Measurements from ENCODE around the gene FNTB.
"Not testable (repeated sequence)": the region's sequence is repeated elsewhere in the genome, so short reads cannot be mapped to it uniquely, and the experiment has no call there.

The FNTB gene

DNA sequence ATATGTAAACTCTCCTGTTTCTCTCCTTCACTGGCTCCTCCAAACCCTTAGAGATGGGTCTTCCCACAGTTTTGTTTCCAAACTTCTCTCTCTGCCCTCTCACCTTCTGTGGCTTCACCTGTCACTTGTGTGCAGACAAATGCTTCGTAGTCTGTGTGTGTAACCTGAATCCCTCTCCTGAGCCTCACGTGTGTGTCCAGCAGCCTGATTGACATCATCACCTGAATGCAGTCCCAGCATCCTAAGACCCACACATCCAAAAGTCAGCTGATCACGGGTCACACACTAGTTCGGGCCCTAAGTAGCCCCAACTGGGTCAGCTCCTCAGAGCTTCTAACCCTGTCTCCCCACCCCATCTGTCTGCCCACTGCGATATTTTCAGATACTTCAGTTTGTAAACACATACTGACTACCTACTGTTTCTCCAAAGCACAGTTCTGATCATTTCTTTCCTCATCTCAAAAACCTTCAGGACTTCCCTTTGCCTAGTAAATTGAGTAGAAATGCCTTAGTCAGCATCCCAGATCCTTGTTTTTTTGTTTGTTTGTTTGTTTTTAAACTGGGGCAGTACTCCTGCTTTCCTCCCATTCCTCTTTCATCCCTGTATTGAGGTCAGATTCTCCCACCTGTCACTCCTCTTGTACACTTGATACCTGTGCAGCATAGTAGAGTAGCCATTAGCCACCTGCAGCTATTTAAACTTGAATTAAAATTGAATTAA lies 23.7 kb downstream of the FNTB start:
- in situ Hi-C loops (cut with MboI; ENCODE audit: low sequenced_read_pairs): no loop called here

DNA sequence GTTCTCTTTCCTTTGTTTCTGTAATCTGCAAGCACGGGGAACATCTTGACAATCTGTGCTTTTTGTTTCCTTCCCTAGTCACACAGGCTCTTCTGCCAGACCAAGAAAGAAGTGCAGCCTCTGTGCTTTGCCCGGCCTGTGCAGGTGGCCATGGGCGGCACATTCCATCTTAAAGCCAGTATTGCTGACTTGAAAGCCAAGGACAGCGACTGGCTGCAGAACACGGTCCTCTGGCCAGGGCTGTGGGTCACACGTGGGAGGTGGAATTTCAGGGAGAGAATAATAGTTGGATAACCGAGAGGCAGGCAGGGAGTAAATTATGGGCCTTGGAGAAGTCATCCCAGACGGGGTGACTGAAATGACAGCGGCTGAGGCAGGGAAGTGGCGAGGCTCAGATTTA lies 24.8 kb downstream of the FNTB start:
- in situ Hi-C loops (cut with MboI; ENCODE audit: low sequenced_read_pairs): no loop called here

DNA sequence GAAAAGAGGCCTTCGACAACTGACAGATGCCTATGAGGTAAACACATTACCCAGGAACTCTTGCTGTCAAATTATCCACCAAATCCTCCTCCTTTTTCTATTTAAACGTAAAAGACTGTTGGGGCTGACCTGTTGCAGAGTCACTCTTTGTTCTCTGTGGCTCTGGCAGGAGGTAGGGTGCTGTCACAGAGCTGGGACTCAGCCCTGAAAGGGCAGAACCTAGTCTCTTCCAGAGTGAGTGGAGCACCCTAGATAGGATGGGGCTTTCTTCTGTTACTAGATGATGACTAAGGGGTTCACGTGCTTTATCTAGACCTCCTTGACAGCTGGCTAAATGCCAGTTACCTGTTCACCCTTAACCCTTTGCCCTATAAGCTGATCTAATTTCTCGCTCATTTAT lies 25.7 kb downstream of the FNTB start:
- in situ Hi-C loops (cut with MboI; ENCODE audit: low sequenced_read_pairs): no loop called here

DNA sequence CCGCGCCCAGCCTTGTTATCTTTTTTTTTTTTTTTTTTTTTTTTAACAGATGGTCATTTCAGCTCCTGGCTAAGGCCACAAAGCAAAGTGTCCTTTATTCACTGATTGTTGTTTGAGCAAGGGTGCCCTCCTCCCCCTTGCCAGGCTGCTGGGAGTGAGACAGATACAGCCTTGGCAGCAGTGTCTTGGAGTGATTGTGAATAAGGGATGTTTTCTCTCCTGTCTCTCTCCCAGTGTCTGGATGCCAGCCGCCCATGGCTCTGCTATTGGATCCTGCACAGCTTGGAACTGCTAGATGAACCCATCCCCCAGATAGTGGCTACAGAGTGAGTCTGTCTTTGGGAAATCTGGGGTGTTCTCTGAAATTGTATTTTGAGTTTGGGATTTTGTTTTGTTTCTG lies 28.7 kb downstream of the FNTB start:
- in situ Hi-C loops (cut with MboI; ENCODE audit: low sequenced_read_pairs): no loop called here

DNA sequence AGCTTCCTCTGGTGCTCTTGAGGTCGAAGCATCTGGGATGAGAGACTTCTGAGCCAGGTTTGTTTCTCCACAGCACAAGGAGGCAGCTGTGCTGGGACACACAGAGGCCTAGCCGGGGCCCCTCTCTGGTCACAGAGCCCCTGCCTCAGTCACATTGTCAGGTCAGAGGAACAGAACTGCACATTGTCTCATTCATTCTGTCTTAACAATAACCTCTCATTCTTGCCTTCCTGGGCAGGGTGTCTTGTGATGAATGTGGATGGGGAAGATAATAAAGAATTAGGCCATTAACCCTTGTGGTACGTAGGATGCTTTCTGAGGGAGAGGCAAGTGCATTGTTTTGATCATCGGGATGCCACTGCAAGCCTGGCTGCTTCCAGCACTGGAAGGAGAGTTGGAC lies 29.8 kb downstream of the FNTB start:
- in situ Hi-C loops (cut with MboI; ENCODE audit: low sequenced_read_pairs): no loop called here

DNA sequence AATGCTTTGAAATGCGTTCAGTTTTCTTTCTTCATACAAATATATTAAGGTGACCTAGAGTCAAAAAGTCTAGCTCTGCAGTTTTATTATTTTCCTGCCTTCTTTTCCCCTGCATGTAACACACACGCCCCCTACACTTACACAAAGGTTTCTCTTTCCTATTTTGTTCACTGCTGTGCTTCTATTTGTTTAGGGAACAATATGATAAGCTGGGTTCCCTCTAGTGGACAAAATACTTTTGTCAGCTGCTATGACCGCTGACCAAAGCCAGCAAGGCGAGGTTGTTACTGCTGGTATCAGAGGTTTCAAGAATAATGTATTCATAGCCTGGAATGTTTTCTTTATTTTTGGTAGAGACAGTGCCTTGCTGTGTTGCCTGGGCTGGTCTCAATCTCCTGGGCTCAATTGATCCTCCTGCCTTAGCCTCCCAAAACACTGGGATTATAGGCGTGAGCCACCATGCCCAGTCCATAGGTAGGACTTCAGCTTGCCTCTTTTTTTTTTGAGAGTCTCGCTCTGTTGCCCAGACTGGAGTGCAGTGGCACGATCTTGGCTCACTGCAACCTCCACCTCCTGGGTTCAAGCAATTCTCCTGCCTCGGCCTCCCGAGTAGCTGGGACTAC lies 33.4 kb downstream of the FNTB start:
- in situ Hi-C loops (cut with MboI; ENCODE audit: low sequenced_read_pairs): no loop called here

DNA sequence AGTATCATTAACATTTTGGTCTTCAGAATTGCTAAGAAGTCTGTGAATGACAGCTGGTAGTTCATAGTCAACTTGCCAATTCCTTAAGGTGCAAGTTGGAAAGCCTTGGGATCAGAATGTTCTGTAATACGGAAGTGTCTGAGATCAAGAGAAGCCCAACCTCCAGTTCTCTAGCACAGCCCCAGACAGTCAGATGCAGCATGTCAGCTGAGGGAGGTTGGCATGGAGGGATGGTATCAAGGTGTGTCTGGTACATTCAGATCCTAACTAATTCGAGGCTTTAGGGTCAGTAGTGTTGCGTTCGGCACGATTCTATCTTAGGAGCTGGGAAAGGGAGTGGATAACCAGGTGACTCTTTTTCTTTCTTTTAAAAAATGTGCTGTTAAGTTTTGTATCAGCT lies 38.3 kb downstream of the FNTB start:
- in situ Hi-C loops (cut with MboI; ENCODE audit: low sequenced_read_pairs): no loop called here

DNA sequence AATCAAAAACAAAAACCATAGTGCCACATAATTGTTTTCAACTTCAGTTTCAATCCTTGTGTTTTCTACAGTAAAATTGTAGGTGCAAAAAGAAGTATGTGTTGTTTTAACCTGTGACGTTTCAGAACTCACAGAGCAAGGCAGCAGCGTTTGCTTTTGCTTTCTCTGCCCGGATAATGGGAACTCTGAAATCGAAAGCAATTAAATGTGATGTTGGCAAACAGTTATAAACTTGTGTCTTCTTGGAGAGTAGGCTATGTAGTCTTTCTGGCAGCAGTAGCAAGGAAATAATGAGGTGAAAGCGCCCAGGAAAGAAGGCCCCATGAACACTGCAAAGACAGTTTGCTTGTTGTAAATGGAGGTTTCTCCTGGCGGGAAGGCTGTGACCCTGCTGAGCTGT lies 39.1 kb downstream of the FNTB start:
- in situ Hi-C loops (cut with MboI; ENCODE audit: low sequenced_read_pairs): no loop called here

DNA sequence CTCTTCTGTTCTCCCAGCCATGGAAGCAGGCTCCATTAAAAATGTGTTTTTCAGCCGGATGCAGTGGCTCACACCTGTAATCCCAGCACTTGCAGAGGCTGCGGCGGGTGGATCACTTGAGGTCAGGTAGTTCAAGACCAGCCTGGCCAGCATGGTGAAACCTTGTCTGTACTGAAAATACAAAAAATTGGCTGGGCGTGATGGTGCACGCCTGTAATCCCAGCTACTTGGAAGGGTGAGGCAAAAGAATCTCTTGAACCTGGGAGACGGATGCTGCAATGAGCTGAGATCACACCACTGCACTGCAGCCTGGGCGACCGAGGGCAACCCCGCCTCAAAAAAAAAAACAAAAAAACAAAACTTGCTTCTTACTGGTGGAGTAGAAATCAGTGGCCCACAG lies 39.8 kb downstream of the FNTB start:
- in situ Hi-C loops (cut with MboI; ENCODE audit: low sequenced_read_pairs): no loop called here

DNA sequence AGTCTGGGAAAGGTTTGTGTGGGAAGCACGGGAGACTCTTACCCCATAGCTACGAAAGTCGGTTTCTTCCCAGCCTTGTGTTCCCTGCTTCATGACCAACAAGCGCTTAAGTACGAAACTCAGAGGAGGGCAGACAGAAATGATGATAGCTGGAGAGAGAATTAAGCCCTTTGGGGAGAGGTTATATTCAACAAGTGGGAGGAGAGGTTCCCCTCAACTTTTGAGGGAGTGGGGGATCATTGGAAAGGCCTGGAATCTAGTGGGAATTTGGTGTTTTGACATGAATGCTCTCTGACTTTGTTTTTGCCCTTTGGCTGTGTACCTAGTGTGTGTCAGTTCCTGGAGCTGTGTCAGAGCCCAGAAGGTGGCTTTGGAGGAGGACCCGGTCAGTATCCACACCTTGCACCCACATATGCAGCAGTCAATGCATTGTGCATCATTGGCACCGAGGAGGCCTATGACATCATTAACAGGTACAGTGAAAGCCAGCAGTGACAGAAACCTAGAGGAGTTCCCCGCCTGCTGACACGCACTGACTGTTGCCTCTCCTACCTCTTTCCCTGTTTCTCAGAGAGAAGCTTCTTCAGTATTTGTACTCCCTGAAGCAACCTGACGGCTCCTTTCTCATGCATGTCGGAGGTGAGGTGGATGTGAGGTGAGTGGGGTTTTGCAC lies 40.6 kb downstream of the FNTB start:
- in situ Hi-C loops (cut with MboI; ENCODE audit: low sequenced_read_pairs): no loop called here

DNA sequence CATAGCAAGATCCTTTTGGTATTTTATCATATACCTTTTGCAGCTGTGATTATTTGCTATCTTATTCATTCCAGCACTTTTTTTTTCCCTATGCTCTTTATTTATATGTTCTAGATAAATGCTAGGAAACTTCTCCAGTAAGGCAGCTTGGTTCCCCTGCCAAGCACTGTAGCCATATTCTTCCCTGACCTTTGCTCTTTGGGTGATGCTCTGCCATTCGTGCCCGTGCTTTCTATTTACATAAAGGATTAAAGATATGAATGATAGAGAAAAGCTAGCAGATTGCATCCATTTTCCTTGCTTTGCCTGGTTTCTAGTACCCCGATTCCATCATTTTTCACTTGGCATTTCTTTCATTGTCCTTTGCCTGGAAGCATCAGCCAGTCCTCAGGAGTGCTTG lies 42.2 kb downstream of the FNTB start:
- in situ Hi-C loops (cut with MboI; ENCODE audit: low sequenced_read_pairs): no loop called here

DNA sequence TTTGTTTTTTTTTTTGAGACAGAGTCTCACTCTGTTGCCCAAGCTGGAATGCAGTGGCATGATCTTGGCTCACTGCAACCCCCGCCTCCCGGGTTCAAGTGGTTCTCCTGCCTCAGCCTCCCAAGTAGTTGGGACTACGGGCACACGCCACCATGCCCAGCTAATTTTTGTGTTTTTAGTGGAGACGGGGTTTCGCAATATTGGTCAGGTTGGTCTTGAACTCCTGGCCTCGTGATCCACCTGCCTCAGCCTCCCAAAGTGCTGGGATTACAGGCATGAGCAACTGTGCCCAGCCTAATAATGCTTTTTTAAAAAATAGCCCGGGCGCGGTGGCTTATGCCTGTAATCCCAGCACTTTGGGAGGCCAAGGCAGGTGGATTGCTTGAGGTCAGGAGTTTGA lies 44.6 kb downstream of the FNTB start:
- in situ Hi-C loops (cut with MboI; ENCODE audit: low sequenced_read_pairs): not testable (repeated sequence)

DNA sequence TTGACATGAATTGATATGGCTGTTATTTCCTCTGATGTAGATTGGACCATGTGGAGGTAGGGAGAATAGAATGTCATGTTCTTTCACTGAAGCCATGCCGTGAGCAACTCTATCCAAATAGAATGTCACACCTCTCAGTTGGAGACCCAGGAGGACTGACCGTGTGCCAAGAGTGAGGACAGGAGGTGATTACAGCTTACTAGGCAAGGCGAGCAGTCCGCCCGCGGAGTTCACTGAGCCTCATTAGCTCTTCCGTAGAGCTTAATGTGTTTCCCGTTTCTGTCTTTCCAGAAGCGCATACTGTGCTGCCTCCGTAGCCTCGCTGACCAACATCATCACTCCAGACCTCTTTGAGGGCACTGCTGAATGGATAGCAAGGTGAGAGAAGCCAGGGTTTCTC lies 45.6 kb downstream of the FNTB start:
- in situ Hi-C loops (cut with MboI; ENCODE audit: low sequenced_read_pairs): no loop called here

DNA sequence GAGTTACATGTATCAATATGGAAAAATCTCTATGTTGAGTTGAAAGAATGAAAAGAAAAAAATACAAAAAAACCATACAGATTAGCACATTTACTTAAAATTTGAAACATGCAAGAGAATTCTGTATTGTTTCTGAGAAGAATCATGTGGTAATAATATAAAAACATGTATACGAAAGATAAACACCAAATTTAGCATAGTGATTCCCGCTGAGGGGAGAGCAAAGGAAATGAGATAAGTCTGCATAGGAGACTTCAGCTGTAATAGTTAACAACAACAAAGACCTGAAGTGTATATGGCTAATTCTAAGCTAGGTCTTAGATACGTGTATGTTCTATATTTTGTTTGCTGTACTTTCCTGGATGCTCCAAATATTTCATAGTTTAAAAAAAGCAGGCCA lies 46.5 kb downstream of the FNTB start:
- in situ Hi-C loops (cut with MboI; ENCODE audit: low sequenced_read_pairs): no loop called here

DNA sequence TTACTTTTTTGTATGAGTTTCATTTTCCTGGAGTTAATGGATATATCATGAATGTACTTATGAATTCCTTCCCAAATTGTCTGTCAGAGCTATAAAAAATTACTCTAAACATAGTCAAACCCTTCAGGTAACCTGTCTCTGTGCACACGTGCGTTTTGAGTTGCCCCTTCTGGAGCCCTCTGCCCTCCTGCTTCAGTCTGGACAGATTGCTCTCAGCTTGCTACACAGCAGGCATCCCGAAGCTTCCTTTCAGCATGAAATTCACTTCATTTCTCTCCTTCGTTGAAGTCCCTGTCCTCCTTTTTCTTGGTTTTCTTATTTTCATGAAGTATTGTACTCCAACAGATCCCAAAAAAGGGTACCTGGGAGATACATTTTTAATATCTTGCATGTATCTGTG lies 47.3 kb downstream of the FNTB start:
- in situ Hi-C loops (cut with MboI; ENCODE audit: low sequenced_read_pairs): no loop called here

DNA sequence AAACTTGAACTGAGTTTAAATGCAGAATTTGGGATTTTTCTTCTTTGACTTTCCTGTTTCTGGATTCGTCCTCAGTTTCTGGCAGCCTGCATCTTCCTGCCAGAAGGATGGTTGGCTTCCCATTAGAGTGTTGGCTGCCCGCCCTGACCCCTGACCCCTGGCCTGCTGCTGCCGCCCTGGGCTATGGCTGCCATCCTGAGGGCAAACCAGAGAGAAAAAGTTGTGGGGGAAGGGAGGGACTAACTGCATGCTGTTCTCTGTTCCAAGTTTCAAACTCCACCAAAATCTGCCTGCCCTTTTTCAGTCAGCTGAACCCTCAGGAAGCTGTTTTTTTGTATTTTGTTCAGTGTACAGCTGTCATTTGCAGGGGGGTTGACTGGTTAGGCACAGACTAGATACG lies 48.4 kb downstream of the FNTB start:
- in situ Hi-C loops (cut with MboI; ENCODE audit: low sequenced_read_pairs): no loop called here

DNA sequence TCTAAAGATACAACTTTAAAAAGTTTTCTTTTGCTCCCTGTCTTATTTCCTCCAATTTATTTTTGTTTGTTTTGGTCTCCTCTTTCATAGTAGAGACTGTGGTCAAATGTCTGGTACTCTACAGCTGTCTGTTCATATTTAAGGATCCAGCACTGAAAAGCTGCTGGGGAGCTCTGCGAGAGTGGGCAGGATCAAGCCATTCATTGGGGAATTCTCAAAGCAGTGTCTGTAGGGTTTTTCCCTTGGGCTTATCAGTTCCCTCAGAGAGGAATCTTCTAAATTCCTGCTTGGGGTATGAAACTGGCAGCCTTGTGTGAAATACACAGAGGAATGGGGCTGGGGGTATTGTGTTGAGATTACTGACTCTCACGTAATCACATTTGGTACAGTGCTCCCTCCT lies 52.3 kb downstream of the FNTB start:
- in situ Hi-C loops (cut with MboI; ENCODE audit: low sequenced_read_pairs): no loop called here

DNA sequence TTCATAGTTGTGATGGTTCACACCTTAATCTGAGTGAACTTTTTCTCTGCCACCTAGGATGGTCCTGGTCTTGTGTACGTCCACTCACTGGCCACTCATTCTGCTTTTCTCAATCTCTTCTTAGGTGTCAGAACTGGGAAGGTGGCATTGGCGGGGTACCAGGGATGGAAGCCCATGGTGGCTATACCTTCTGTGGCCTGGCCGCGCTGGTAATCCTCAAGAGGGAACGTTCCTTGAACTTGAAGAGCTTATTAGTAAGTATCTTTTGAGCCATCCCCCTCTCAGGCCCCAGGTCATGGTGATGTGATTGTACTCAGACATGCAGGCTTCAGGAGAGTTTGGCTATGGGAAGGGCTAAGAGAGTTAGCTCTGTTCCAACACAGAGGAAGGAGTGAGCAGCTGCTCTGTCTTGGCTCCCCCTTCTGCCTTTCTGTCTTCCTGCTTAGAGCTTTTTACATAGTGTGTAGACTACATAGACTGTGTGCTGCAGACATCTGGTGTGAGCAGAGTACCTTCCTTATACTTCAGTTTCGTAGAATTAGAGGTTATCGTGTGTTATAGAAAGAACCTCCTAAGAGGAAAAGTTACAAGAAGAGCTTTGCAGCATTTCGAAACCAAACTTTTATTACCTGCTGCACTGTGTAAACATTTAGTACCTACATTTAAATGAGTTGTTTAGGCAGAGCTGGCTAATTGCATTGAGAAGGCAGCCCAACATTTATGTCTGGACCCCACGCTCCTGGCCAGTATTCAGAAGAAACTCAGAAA lies 54.2 kb downstream of the FNTB start:
- in situ Hi-C loops (cut with MboI; ENCODE audit: low sequenced_read_pairs): no loop called here

DNA sequence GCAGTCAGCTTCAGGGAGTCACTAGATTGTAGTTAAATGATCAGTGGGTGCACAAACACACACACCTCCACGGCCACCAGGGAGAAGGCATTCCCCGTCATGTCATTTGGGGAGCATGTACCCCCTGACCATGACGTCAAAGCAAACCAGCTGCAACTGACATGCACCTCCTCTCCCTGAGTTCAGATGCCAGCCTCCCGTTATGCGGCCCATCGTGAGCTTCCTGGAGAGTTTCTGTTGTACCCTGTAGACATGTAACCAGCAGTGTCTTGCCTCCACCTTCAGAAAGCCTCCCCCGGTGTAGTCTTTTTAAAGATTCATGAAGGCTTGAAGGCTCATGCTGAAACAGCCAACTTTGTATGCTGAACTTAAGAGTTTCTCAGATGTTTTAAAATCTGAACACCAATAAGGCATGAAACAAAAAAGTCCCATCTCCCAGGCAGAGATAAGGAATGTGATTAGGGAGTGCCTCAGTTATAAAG lies 54.8 kb downstream of the FNTB start:
- in situ Hi-C loops (cut with MboI; ENCODE audit: low sequenced_read_pairs): no loop called here

DNA sequence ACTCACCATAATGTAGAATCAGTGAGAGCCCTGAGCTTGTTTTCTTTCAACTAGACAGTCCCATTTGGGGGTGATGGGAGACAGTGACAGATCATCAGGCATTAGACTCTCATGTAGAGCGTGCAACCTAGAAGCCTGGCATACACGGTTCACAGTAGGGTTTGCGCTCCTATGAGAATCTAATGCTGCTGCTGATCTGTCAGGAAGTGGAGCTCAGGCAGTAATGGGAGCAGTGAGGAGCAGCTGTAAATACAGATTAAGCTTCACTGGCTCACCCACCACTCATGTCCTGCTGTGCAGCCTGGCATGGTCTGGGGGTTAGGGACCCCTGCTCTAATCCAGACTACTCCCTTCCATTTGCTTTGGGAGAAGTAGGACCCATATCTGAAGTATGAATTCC lies 55.6 kb downstream of the FNTB start:
- in situ Hi-C loops (cut with MboI; ENCODE audit: low sequenced_read_pairs): no loop called here

DNA sequence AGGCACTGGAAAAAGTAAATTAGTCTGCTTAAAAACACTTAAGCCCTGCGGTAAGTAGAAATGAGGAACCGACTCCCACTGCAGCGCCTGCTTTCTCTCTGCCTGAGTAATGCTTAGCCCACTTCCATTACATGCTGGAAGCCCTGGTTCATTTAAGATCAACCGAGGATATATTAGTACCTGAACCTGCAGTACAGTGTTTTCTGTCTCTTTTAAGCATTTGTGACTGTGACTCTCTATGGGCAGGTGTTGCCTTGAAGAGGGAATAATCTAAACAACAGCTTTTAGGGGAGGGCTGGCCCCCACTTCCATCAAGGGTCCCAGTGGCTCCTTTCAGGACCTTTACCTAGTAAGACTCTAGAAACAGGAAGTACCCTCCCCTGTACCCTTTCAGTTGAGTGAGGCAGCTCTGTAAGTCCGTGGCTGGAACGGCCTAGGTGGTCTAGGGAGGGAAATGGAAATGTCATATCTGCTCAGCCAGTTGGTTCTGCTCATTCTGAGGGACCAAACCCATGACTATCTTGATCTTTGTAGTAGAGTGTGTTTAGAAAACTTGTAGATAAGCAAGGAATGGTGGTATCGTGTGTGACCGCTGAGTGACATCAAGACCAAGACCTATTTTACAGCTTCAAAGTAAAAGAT lies 56.2 kb downstream of the FNTB start:
- in situ Hi-C loops (cut with MboI; ENCODE audit: low sequenced_read_pairs): no loop called here
